Tibial nerve (tissue), 4 donors: ENCODE results near the gene NXF2B. TPM values are rescaled to one million over a fixed set of nuclear protein-coding genes. Genes with fewer than 3 reads are reported as not detected.
"Not testable (repeated sequence)": the region's sequence is repeated elsewhere in the genome, so short reads cannot be mapped to it uniquely, and the experiment has no call there.

Source experiments
- DNase-seq, 2 donors: peaks; one replicate each; pipeline ENCODE4 v3.0.0-alpha.2; 2019; ENCODE audit warnings: low spot score in 2 of 2
- H3K27ac ChIP-seq, 4 donors: fragments of 200-600 bp; sonication (generic) in 3 of 4; one replicate each; pipeline ENCODE4 v1.5.1; 2017 to 2019; ENCODE audit warnings: mild to moderate bottlenecking in 1 of 4
- H3K27me3 ChIP-seq, 2 donors: fragments of 200-600 bp; sonication (generic) in 1 of 2; one replicate each; pipeline versions ENCODE4 v1.5.1 to v1.6.0; 2017 to 2019
- H3K36me3 ChIP-seq, 3 donors: fragments of 200-600 bp; sonication (generic); one replicate each; pipeline ENCODE4 v1.5.1; 2018 to 2019
- H3K4me1 ChIP-seq, 4 donors: fragments of 200-600 bp; sonication (generic) in 3 of 4; one replicate each; pipeline ENCODE4 v1.5.1; 2017 to 2019
- H3K4me3 ChIP-seq, 4 donors: fragments of 200-600 bp; sonication (generic) in 3 of 4; one replicate each; pipeline ENCODE4 v1.5.1; 2017 to 2019; ENCODE audit warnings: mild to moderate bottlenecking in 1 of 4, moderate library complexity in 1 of 4
- H3K9me3 ChIP-seq, 4 donors: fragments of 200-600 bp; sonication (generic) in 3 of 4; one replicate each; pipeline ENCODE4 v1.5.1; 2017 to 2019
- EP300 ChIP-seq, 2 donors: sonication (generic); formaldehyde crosslinking; IDR thresholded peaks; one replicate each; pipeline ENCODE4 v1.6.1; 2017; ENCODE audit warnings: antibody characterized with exemption in 2 of 2, mild to moderate bottlenecking in 1 of 2
- POLR2A ChIP-seq, 2 donors: fragments of 450-650 bp; IDR thresholded peaks; one replicate each; pipeline ENCODE4 v1.6.1; 2017; ENCODE audit warnings: antibody characterized with exemption in 2 of 2, mild to moderate bottlenecking in 2 of 2, moderate library complexity in 2 of 2
- WGBS, 2 donors: methylation state at CpG; one replicate each; pipeline ENCODE4 v1.1.5; 2018; 5-methylcytosine and 5-hydroxymethylcytosine counted together
- total RNA-seq, 4 donors: library from RNA; depleted of rRNA; stranded (reverse); fragments of >200 nt; gene quantifications; one replicate each; pipeline ENCODE4 v1.1.0, GENCODE V29; 2016
- TF ChIP-seq, protein P1 (sequence below), 5 experiments: fragments of 200-600 bp in 3 of 5; fragments of 450-650 bp in 2 of 5; sonication (generic) in 3 of 5; IDR thresholded peaks; one replicate each; pipeline ENCODE4 v1.5.1; 2016 to 2019; ENCODE audit warnings: antibody characterized with exemption in 5 of 5, mild to moderate bottlenecking in 3 of 5, moderate library complexity in 2 of 5

Gene NXF2B, protein sequence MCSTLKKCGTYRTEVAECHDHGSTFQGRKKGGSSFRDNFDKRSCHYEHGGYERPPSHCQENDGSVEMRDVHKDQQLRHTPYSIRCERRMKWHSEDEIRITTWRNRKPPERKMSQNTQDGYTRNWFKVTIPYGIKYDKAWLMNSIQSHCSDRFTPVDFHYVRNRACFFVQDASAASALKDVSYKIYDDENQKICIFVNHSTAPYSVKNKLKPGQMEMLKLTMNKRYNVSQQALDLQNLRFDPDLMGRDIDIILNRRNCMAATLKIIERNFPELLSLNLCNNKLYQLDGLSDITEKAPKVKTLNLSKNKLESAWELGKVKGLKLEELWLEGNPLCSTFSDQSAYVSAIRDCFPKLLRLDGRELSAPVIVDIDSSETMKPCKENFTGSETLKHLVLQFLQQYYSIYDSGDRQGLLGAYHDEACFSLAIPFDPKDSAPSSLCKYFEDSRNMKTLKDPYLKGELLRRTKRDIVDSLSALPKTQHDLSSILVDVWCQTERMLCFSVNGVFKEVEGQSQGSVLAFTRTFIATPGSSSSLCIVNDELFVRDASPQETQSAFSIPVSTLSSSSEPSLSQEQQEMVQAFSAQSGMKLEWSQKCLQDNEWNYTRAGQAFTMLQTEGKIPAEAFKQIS
- total RNA-seq = not detected

DNA sequence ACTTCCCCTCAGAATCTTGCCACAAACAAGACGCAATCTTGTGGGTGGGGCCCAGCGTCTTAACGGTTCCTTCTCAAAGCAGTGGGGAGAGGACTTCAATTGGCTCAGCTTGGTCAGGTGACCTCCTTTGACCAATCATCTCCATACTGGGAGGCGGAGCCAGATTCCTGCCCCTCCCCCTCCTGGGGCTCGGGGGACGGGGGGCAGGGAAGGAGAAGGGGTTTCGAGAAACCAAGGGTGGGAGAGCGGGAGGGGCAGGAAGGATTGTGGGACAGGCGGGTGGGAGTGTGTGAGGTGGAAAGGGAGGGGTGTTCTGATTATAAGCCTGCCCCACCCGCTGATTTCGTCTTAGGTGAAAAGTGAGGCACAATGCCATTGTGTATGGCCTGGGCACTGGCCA lies at the start of gene NXF2B:
Gene NXF2B (minus strand): TSS at position 101 of the 400 bp plus-strand sequence. CDS start 59,972 bp downstream, outside the sequence.
- not testable (repeated sequence) for H3K27ac ChIP-seq, H3K36me3 ChIP-seq, H3K4me1 ChIP-seq, H3K27me3 ChIP-seq, DNase-seq, H3K9me3 ChIP-seq, H3K4me3 ChIP-seq
- WGBS, 2 donors = no CpG with 5 or more reads among the region's 11 CpGs

DNA sequence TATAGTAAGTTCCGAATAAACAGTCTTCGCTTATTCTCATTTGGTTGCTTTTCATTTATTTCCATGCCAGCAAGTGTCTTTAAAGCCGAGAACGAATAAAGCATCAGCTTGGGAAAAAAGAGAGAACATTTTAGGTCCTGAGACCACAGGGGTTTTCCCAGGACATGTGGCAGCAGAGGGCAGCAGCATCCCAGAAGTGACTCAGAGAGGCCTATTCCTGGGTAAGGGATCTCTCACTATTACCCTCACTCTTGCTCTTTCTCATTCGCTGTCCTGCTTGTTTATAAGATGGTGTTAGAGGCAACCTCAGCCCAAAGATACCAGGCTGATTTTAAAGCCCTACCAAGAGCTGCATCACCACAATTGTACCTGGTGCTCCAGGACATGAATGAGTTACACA lies 39.0 kb upstream of the NXF2B start:
- 29 to 50% methylated on average over 2 of the region's 5 CpGs for WGBS, 2 donors
- H3K4me3 ChIP-seq, H3K9me3 ChIP-seq, H3K36me3 ChIP-seq, H3K27me3 ChIP-seq, H3K4me1 ChIP-seq, DNase-seq, H3K27ac ChIP-seq: not testable (repeated sequence)

DNA sequence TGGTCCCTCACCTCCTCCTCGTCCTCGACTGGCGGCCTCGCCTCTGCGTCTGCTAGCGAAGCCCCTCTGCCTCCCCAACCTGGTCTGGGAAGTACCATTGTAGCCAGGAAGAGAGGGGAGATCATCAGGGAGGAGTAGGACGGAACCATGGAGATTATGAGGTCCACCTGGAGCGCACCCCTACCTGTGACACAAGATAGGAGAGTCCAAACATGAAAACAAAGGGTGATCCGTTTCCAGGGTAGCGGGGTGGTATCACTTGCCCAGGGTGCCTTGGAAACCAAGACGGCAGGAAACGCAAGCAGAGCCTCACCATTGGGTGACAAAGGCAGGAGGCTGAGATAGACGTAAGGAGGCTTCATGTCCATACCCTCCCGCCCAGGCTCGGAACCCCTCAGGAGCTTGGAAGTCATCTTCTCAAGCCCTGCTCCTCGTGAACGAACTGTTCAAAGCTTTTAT lies 32.0 kb upstream of the NXF2B start, which contains the start of gene TCP11X2:
Gene TCP11X2 (minus strand): TSS at position 51 of the 459 bp plus-strand sequence.
- WGBS, 2 donors = 55 to 100% methylated on average over 2 to 5 of the region's 17 CpGs
- not testable (repeated sequence) for DNase-seq, H3K27ac ChIP-seq, H3K27me3 ChIP-seq, H3K4me1 ChIP-seq, H3K36me3 ChIP-seq, H3K9me3 ChIP-seq, H3K4me3 ChIP-seq

DNA sequence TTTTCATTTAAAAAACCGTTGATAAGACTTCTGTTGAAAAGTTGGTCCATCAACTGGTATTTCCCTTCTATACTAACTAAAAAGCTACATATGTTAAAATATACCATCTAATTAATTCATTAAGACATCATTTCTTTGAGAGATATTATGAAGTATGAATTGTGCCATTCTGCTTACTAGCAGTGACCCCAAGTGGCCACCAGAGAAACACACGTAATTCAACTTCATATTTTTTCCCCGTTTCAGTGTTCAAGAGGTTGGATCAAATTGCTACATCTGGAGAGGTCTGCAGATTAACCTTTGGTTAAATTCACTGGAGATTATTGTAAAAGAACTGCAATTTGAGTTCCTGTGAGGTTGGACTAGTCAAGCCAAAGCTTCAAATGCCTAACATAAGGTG lies 30.4 kb upstream of the NXF2B start:
- no CpG with 5 or more reads among the region's 3 CpGs for WGBS, 2 donors
- not testable (repeated sequence) for H3K36me3 ChIP-seq, H3K27ac ChIP-seq, H3K4me3 ChIP-seq, H3K4me1 ChIP-seq, DNase-seq, H3K9me3 ChIP-seq, H3K27me3 ChIP-seq

DNA sequence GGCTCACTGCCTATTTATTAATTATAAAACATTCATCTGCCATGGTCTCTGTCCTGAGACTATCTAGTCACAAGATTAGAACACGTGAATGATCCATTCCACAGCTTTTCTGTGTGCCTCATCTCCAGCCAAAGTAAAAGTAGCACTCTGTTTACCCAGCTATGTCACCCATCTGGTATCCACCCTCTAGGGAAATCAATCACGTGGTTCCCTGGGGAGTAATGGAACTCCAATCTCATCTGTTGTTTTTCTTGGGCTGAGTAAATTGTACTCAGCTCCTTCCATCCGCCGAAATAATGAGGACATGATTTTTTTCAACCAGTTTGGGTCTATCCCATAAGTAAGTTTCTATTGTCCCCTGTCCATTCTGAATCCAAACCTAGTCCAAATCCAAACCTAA lies 18.8 kb upstream of the NXF2B start:
- WGBS, 2 donors = no CpG with 5 or more reads among the region's 4 CpGs
- not testable (repeated sequence) for H3K9me3 ChIP-seq, H3K36me3 ChIP-seq, H3K4me1 ChIP-seq, DNase-seq, H3K27ac ChIP-seq, H3K4me3 ChIP-seq, H3K27me3 ChIP-seq

DNA sequence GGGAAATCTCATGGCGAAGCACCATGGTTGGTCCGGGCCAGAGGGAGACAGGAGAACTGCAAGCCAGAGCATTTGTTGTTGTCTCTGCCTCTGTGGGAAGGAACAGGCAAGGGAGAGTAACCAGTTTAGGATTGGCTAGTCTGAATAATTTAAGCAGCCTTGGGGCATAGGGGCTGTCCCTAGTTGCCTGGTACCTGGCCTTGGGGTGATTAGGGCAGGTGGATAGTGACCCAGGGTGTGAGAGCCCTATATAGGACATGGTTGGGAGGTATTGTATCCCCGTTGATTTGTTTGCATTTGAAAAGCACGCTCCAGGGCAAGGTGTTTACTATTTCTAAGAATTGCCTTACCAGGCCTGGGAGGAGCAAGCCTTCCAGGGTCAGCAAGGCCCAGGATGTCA lies 25.3 kb downstream of the NXF2B start:
- not testable (repeated sequence) for H3K9me3 ChIP-seq, H3K4me1 ChIP-seq
- WGBS, 2 donors = no CpG with 5 or more reads among the region's 4 CpGs

DNA sequence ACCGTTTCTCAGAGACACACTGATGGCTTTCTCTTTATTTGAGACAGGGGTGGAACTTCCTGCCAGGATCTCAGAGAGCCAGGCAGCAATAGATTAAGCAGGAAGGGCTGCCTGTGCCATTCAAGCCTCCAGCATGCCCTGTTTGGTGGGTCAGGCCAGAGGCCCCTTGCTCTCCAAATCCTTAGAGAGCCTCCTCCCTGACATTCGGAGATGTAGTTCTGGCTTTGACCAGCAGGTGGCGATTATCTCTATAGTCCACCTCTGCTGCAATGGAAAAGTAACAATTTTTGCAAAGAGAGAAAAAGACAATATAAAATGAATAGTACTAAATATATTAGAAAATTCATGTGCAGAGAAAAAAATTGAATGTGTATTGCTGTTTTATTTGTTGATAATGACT lies 93.9 kb downstream of the NXF2B start:
- Histone ChIP-seq H3K4me1 (no peaks in the 10 kb centered on the region), H3K27ac (no peak overlapping the region), H3K9me3 (no peaks in the 10 kb centered on the region), H3K4me3 (no peak overlapping the region), H3K27me3 (peaks cover 0 to 4% of the 10 kb centered on the region in 2 donors), H3K36me3 (no peaks in the 10 kb centered on the region)
- DNase-seq = peak; percentile 57 to 82
- WGBS, 2 donors = 18 to 29% methylated on average over 3 of the region's 3 CpGs
- TF ChIP-seq, protein P1, sequence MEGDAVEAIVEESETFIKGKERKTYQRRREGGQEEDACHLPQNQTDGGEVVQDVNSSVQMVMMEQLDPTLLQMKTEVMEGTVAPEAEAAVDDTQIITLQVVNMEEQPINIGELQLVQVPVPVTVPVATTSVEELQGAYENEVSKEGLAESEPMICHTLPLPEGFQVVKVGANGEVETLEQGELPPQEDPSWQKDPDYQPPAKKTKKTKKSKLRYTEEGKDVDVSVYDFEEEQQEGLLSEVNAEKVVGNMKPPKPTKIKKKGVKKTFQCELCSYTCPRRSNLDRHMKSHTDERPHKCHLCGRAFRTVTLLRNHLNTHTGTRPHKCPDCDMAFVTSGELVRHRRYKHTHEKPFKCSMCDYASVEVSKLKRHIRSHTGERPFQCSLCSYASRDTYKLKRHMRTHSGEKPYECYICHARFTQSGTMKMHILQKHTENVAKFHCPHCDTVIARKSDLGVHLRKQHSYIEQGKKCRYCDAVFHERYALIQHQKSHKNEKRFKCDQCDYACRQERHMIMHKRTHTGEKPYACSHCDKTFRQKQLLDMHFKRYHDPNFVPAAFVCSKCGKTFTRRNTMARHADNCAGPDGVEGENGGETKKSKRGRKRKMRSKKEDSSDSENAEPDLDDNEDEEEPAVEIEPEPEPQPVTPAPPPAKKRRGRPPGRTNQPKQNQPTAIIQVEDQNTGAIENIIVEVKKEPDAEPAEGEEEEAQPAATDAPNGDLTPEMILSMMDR (IDR thresholded peaks at IDR 0.05) = peak; percentile 45 to 90 (median 58)
- TF ChIP-seq POLR2A (IDR thresholded peaks at IDR 0.05) = no peak

More for the DNA sequence above, 25.3 kb downstream of the NXF2B start:
- H3K27ac ChIP-seq, H3K4me3 ChIP-seq, H3K36me3 ChIP-seq, H3K27me3 ChIP-seq, DNase-seq: not testable (repeated sequence)

DNA sequence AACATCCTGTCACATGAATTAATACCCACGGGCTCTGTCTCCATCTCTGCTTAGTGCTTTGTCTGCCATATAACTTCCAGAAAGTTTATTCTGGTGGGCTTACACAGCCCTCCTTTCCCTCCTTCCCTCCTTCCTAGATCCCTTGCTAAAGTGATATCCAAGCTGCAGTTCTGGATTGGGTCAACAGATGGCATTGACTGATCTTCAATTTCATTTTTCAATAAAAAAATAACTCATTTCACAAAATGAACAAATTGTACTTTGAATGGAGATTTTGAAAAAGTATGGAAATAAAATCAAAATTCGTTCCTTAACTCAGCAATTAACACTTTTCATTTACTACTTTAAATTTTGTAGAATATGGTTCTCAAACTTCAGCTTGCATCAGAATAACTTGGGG lies 97.9 kb downstream of the NXF2B start:
- no peak for TF ChIP-seq EP300 (IDR thresholded peaks at IDR 0.05)
- TF ChIP-seq POLR2A (IDR thresholded peaks at IDR 0.05) = no peak
- TF ChIP-seq, protein P1 (IDR thresholded peaks at IDR 0.05) = peak in 1 of 5 experiments; percentile 16
- peaks cover 0 to 9% of the 10 kb centered on the region in 2 donors for H3K27me3 ChIP-seq
- no peaks in the 10 kb centered on the region for H3K9me3 ChIP-seq
- H3K27ac ChIP-seq = no peak overlapping the region
- no peak for DNase-seq
- H3K4me3 ChIP-seq = no peak overlapping the region
- H3K36me3 ChIP-seq = no peaks in the 10 kb centered on the region
- no peaks in the 10 kb centered on the region for H3K4me1 ChIP-seq
- 21% methylated on average over 2 of the region's 2 CpGs for WGBS, 2 donors
